ENCODE results near the gene CRTC1. TPM values are rescaled to one million over a fixed set of nuclear protein-coding genes. Genes with fewer than 3 reads are reported as not detected.
A peak's percentile ranks its signal among the peaks of the same experiment; 100 is the strongest.

The CRTC1 gene
- total and polyA plus RNA-seq, 9 of the 15 experiments (the other 6 are each of a cell fraction or from before 2014, with no cell fraction given) = 0.25 to 3.8 (median 1.2) TPM; not detected in 2

DNA sequence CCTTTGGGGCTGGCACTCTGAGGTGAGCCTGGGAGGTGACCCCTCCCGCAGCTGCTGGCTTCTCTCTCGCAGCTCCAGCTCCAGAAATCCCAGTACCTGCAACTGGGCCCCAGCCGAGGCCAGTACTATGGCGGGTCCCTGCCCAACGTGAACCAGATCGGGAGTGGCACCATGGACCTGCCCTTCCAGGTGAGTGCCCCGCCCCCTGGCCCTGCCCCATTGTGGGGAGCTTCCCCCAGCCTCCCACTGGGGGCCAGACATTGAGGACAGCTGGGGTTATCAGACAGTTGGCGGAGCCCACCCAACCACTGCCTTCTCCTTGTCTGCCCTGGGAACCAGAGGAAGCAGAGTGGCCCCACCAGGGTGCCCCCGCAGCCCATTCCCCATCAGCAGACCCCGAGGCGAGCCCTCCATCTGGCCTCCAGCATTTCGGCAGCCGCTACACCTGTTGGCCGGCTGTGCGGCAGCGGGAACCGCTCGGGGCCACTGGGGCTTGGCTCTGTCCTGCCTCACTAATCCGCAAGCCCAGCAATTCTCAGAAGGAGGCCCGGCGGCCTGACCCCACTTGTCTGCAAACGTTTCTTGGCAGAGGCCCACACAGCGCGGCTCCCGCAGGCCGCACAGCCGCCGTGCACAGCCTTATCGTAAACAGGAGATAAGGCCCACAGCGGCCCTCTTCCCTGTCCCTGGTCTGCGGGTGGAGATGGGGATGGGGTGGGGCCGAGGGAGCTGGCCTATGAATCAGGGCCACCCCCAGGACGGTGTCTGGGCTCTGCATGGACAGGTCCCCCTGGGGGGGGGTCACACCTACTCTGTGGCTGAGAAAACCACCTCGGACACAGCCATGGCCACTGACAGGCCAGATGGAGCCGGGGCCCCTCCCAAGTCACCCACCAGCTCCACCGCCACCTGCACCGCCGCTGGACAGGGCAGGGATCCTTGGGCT is 59.6 kb downstream of the CRTC1 start (continued):
- TF ChIP-seq, protein P1, sequence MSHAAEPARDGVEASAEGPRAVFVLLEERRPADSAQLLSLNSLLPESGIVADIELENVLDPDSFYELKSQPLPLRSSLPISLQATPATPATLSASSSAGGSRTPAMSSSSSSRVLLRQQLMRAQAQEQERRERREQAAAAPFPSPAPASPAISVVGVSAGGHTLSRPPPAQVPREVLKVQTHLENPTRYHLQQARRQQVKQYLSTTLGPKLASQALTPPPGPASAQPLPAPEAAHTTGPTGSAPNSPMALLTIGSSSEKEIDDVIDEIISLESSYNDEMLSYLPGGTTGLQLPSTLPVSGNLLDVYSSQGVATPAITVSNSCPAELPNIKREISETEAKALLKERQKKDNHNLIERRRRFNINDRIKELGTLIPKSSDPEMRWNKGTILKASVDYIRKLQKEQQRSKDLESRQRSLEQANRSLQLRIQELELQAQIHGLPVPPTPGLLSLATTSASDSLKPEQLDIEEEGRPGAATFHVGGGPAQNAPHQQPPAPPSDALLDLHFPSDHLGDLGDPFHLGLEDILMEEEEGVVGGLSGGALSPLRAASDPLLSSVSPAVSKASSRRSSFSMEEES (CRISPR knock-in tag; IDR thresholded peaks at IDR 0.05) = no peak
- TF ChIP-seq, protein P2, sequence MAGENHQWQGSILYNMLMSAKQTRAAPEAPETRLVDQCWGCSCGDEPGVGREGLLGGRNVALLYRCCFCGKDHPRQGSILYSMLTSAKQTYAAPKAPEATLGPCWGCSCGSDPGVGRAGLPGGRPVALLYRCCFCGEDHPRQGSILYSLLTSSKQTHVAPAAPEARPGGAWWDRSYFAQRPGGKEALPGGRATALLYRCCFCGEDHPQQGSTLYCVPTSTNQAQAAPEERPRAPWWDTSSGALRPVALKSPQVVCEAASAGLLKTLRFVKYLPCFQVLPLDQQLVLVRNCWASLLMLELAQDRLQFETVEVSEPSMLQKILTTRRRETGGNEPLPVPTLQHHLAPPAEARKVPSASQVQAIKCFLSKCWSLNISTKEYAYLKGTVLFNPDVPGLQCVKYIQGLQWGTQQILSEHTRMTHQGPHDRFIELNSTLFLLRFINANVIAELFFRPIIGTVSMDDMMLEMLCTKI (IDR thresholded peaks at IDR 0.05; ENCODE audit: partially characterized antibody) = no peak
- peak; percentile 66; the same call in 1 of the 2 replicates for TF ChIP-seq ZEB2 (IDR thresholded peaks at IDR 0.05)
- TF ChIP-seq, protein P3, sequence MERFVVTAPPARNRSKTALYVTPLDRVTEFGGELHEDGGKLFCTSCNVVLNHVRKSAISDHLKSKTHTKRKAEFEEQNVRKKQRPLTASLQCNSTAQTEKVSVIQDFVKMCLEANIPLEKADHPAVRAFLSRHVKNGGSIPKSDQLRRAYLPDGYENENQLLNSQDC (CRISPR knock-in tag; IDR thresholded peaks at IDR 0.05) = no peak
- peak in 1 of 2 experiments; percentile 73; a peak in 2 of 4 replicates for TF ChIP-seq TBL1XR1 (IDR thresholded peaks at IDR 0.05; ENCODE audit: low read length in 2 of 2)
- TF ChIP-seq JUNB (CRISPR knock-in tag; conservative IDR thresholded peaks at IDR 0.05) = no peak
- no peak for TF ChIP-seq MIER1 (IDR thresholded peaks at IDR 0.05; ENCODE audit: low read depth)
- no peak for TF ChIP-seq TGIF2 (CRISPR knock-in tag; IDR thresholded peaks at IDR 0.05)
- TF ChIP-seq CXXC5 (CRISPR knock-in tag; IDR thresholded peaks at IDR 0.05) = peak; percentile 98
- TF ChIP-seq, protein P4, sequence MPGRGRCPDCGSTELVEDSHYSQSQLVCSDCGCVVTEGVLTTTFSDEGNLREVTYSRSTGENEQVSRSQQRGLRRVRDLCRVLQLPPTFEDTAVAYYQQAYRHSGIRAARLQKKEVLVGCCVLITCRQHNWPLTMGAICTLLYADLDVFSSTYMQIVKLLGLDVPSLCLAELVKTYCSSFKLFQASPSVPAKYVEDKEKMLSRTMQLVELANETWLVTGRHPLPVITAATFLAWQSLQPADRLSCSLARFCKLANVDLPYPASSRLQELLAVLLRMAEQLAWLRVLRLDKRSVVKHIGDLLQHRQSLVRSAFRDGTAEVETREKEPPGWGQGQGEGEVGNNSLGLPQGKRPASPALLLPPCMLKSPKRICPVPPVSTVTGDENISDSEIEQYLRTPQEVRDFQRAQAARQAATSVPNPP (IDR thresholded peaks at IDR 0.05; ENCODE audit: borderline replicate concordance, insufficient read depth, insufficient read length) = no peak
- peak; percentile 64 for TF ChIP-seq ZFP36 (IDR thresholded peaks at IDR 0.05; ENCODE audit: low read depth, low read length, partially characterized antibody)
- TF ChIP-seq, protein P5, sequence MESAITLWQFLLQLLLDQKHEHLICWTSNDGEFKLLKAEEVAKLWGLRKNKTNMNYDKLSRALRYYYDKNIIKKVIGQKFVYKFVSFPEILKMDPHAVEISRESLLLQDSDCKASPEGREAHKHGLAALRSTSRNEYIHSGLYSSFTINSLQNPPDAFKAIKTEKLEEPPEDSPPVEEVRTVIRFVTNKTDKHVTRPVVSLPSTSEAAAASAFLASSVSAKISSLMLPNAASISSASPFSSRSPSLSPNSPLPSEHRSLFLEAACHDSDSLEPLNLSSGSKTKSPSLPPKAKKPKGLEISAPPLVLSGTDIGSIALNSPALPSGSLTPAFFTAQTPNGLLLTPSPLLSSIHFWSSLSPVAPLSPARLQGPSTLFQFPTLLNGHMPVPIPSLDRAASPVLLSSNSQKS (CRISPR knock-in tag; IDR thresholded peaks at IDR 0.05) = no peak
- peak; percentile 92 for TF ChIP-seq BHLHE40 (IDR thresholded peaks at IDR 0.05; ENCODE audit: low read length)
- TF ChIP-seq NBN (IDR thresholded peaks at IDR 0.05; ENCODE audit: low read depth) = no peak; the same call in 1 of the 2 replicates
- TF ChIP-seq, protein P6, sequence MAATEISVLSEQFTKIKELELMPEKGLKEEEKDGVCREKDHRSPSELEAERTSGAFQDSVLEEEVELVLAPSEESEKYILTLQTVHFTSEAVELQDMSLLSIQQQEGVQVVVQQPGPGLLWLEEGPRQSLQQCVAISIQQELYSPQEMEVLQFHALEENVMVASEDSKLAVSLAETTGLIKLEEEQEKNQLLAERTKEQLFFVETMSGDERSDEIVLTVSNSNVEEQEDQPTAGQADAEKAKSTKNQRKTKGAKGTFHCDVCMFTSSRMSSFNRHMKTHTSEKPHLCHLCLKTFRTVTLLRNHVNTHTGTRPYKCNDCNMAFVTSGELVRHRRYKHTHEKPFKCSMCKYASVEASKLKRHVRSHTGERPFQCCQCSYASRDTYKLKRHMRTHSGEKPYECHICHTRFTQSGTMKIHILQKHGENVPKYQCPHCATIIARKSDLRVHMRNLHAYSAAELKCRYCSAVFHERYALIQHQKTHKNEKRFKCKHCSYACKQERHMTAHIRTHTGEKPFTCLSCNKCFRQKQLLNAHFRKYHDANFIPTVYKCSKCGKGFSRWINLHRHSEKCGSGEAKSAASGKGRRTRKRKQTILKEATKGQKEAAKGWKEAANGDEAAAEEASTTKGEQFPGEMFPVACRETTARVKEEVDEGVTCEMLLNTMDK (IDR thresholded peaks at IDR 0.05; ENCODE audit: borderline replicate concordance, insufficient read depth, low read depth, low read length, poor library complexity, severe bottlenecking) = no peak
- TF ChIP-seq, protein P7, sequence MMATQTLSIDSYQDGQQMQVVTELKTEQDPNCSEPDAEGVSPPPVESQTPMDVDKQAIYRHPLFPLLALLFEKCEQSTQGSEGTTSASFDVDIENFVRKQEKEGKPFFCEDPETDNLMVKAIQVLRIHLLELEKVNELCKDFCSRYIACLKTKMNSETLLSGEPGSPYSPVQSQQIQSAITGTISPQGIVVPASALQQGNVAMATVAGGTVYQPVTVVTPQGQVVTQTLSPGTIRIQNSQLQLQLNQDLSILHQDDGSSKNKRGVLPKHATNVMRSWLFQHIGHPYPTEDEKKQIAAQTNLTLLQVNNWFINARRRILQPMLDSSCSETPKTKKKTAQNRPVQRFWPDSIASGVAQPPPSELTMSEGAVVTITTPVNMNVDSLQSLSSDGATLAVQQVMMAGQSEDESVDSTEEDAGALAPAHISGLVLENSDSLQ (IDR thresholded peaks at IDR 0.05) = 0 out of 2 replicates have a peak, but pooled peaks have one; percentile 4
- TF ChIP-seq SIX5 (IDR thresholded peaks at IDR 0.05; ENCODE audit: borderline replicate concordance in 1 of 2, insufficient read depth in 1 of 2, low read depth in 1 of 2, low read length in 2 of 2) = no peak

Data from K562 (cell line).